Heart right ventricle (tissue), 16 donors: ENCODE results near the gene USP40. TPM values are rescaled to one million over a fixed set of nuclear protein-coding genes. Genes with fewer than 3 reads are reported as not detected.

Experiments
- ATAC-seq, 8 donors: fragments of 200-7000 bp; cut with Tn5 transposase; one replicate each; pipeline ENCODE4 v1.9.1; 2020; ENCODE audit warnings: mild to moderate bottlenecking in 8 of 8, moderate library complexity in 8 of 8, moderate number of reproducible peaks in 1 of 8
- DNase-seq, 2 donors: peaks; one replicate each; pipeline ENCODE4 v3.0.0-alpha.2; 2020
- H3K27ac ChIP-seq, 10 donors: fragments of 200-600 bp; sonication (generic) in 2 of 10; one replicate each; pipeline versions ENCODE4 v1.5.0 to v1.8.0; 2020 to 2022; ENCODE audit warnings: mild to moderate bottlenecking in 3 of 10
- H3K27me3 ChIP-seq, 7 donors: fragments of 200-600 bp; one replicate each; pipeline ENCODE4 v1.8.0; 2021 to 2022; ENCODE audit warnings: mild to moderate bottlenecking in 2 of 7
- H3K36me3 ChIP-seq, 9 donors: fragments of 200-600 bp; sonication (generic) in 1 of 9; one replicate each; pipeline versions ENCODE4 v1.5.0 to v1.8.0; 2020 to 2022; ENCODE audit warnings: mild to moderate bottlenecking in 2 of 9
- H3K4me1 ChIP-seq, 9 donors: fragments of 200-600 bp; sonication (generic) in 1 of 9; one replicate each; pipeline versions ENCODE4 v1.5.0 to v1.8.0; 2020 to 2022; ENCODE audit warnings: mild to moderate bottlenecking in 4 of 9
- H3K4me3 ChIP-seq, 10 donors: fragments of 200-600 bp; sonication (generic) in 2 of 10; one replicate each; pipeline versions ENCODE4 v1.5.0 to v1.8.0; 2020 to 2022; ENCODE audit warnings: mild to moderate bottlenecking in 7 of 10, moderate library complexity in 2 of 10
- H3K9me3 ChIP-seq, 11 donors: fragments of 200-600 bp in 10 of 11; sonication (generic) in 2 of 11; one replicate each; pipeline versions ENCODE4 v1.5.0 to v1.8.0; 2013 to 2022; ENCODE audit warnings: mild to moderate bottlenecking in 2 of 11, control low read depth in 1 of 11, moderate library complexity in 1 of 11
- WGBS, 2 donors: extraction: QIAGEN DNeasy Blood & Tissue Kit; methylation state at CpG; one replicate each; pipeline ENCODE4 v1.1.7; 2013; ENCODE audit warnings: inconsistent platforms in 1 of 2; 5-methylcytosine and 5-hydroxymethylcytosine counted together
- intact Hi-C, 10 donors: fragments of 100-400 bp; cut with DNase I; formaldehyde crosslinking; loops; one replicate each; pipeline versions ENCODE4 v1.11.1 to v1.14.2; 2022
- polyA plus RNA-seq, 2 donors: library from polyadenylated mRNA; stranded (reverse); fragments of 200-250 nt; gene quantifications; one replicate each; pipeline ENCODE4 v1.2.3, GENCODE V29; 2013
- total RNA-seq, 10 donors: library from RNA; stranded (reverse); fragmentation: NEBNext Ultra II Directional in 3 of 10; extraction: Animal tissue kit (Norgen Biotek cat#: 25700) in 3 of 10; gene quantifications; one replicate each; pipeline versions ENCODE4 v1.2.1 to v1.2.4, GENCODE V29; 2021 to 2023
- TF ChIP-seq, protein P1 (sequence below), 9 donors: fragments of 200-600 bp; sonication (generic) in 2 of 9; IDR thresholded peaks; one replicate each; pipeline versions ENCODE4 v1.5.0 to v1.8.0; 2021 to 2022; ENCODE audit warnings: antibody characterized with exemption in 9 of 9, mild to moderate bottlenecking in 5 of 9, moderate library complexity in 1 of 9
- donor health status: Arrhythmogenic right ventricular cardiomyopathy.
- donor health status: ischemic (EF 13 %, LVEDD 7.1; RV severe dilation, severe dysfunction).
- donor health status: healthy with polysubstance abuse.
- donor health status: DM: no; HTN: yes; CAD: no.
- donor health status: DM: no; HTN: no; CAD: no.
- donor health status: ischemic (EF 25% LVEDD 6.9; RV normal size, moderate dysfunction).
- donor health status: ischemic (EF 25% LVEDD 5.7; RV mildly dilated, moderate dysfunction).
- donor health status: healthy.
- donor health status: DM: yes; HTN: yes; CAD: no.
- donor health status: Ischemic cardiomyopathy.
- donor health status: ischemic (EF 35%, LVEDD 5.7; RV mildly dilated, moderate dysfunction).
- donor health status: nonischemic (EF 11% LVEDD 7.7; RV severe dilation, severe dysfunction).
- donor health status: DM: yes; HTN: yes; CAD: no.
- donor health status: PGD.
- donor health status: ischemic (EF 29% LVEDD 5.4; RV normal size, mild dysfunction).
- donor health status: nonischemic (EF 23%, LVEDD 6.1; RV moderate dilation, normal function).

Gene USP40
- total and polyA plus RNA-seq, 12 donors = 9.1 to 32.8 (median 16.1) TPM

DNA sequence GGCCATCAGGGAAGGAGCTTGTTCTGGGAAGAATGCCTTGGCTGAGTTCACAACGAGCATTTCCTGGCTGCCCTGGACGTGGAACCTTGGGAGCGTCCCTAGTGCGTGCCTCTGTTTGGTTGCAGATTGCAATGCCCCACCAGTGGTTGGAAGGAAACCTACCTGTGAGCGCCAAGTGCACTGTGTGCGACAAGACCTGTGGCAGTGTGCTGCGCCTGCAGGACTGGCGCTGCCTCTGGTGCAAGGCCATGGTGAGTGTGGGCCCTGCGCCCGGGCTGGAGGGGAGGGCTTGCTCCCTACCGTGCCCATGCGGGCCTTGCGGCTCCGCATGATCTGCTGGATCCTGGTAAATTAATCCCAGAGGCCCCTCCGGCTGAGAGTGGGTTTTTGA, 130.4 kb downstream of the USP40 start:
- WGBS, 2 donors = 82 to 84% methylated on average over 15 of the region's 15 CpGs
- no peak overlapping the region for H3K4me3 ChIP-seq
- H3K9me3 ChIP-seq = no peaks in the 10 kb centered on the region
- no peaks in the 10 kb centered on the region for H3K27me3 ChIP-seq
- intact Hi-C loops = loop anchor here in 1 of 10 donors (2.0 kb wide), 1 partner anchor 17 kb away; no protein-coding TSS in a partner anchor
- H3K27ac ChIP-seq = peak overlapping the region in 4 of 10 donors; percentile 13 to 55 (median 26)
- ATAC-seq (peak in 4 of 8 donors; percentile 10 to 76 (median 64)), DNase-seq (no peak)
- peaks cover 0 to 70% (median 12%) of the 10 kb centered on the region in 9 donors for H3K36me3 ChIP-seq
- peaks cover 6 to 71% (median 34%) of the 10 kb centered on the region in 9 donors for H3K4me1 ChIP-seq
- TF ChIP-seq, protein P1, sequence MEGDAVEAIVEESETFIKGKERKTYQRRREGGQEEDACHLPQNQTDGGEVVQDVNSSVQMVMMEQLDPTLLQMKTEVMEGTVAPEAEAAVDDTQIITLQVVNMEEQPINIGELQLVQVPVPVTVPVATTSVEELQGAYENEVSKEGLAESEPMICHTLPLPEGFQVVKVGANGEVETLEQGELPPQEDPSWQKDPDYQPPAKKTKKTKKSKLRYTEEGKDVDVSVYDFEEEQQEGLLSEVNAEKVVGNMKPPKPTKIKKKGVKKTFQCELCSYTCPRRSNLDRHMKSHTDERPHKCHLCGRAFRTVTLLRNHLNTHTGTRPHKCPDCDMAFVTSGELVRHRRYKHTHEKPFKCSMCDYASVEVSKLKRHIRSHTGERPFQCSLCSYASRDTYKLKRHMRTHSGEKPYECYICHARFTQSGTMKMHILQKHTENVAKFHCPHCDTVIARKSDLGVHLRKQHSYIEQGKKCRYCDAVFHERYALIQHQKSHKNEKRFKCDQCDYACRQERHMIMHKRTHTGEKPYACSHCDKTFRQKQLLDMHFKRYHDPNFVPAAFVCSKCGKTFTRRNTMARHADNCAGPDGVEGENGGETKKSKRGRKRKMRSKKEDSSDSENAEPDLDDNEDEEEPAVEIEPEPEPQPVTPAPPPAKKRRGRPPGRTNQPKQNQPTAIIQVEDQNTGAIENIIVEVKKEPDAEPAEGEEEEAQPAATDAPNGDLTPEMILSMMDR (IDR thresholded peaks at IDR 0.05) = no peak

- Histone ChIP-seq H3K4me1 (peaks cover 6 to 71% (median 38%) of the 10 kb centered on the region in 9 donors), H3K27me3 (no peaks in the 10 kb centered on the region), H3K9me3 (no peaks in the 10 kb centered on the region), H3K4me3 (no peak overlapping the region), H3K36me3 (peaks cover 0 to 65% (median 12%) of the 10 kb centered on the region in 9 donors), H3K27ac (peak overlapping the region in 3 of 10 donors; percentile 13 to 55 (median 36))
- intact Hi-C loops = loop anchor here in 1 of 10 donors (2.0 kb wide), 1 partner anchor 17 kb away; no protein-coding TSS in a partner anchor
- WGBS, 2 donors = 93% methylated on average over 18 of the region's 18 CpGs
- DNase-seq (no peak), ATAC-seq (peak in 1 of 8 donors; percentile 3)
- TF ChIP-seq, protein P1 (IDR thresholded peaks at IDR 0.05) = no peak
Observed at GRCh38 chr2:233435436-233436190, 131.0 kb downstream of the USP40 start.

DNA sequence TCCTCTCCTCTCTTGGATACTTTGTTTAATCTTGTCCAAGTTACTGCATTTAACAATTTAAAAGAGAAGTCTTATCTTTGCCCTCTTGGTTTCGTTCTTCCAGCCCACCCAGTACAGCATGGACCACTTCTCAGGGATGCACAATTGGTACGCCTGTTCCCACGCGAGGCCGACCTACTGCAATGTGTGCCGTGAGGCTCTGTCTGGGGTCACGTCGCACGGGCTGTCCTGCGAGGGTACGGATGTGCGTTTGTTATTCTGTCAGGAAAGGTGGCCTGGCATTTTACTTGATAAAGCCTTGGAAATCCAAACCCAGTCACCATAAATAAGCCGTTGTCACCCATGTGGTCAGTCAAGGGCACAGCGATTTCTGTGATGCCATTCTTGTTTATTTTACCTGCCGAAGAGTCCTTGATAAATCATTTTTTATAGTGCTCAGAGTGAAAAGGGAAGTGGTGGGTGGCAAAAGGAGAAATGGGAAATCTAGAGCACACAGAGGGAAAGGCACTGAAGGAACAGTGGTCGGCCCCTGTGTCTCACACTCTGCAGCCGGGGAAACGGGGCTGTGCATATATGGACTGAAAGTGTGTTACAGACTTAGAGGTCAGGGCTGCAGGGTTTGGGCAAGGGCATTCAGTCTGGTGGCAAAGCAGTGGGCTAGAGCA, 131.8 kb downstream of the USP40 start:
- Histone ChIP-seq H3K36me3 (peaks cover 0 to 57% (median 12%) of the 10 kb centered on the region in 9 donors), H3K27ac (peak overlapping the region in 3 of 10 donors; percentile 9 to 31 (median 14)), H3K4me3 (no peak overlapping the region), H3K27me3 (no peaks in the 10 kb centered on the region), H3K4me1 (peaks cover 12 to 73% (median 45%) of the 10 kb centered on the region in 9 donors), H3K9me3 (no peaks in the 10 kb centered on the region)
- DNase-seq (no peak), ATAC-seq (no peak)
- WGBS, 2 donors = 88 to 93% methylated on average over 18 of the region's 18 CpGs
- intact Hi-C loops = no loop called here
- TF ChIP-seq, protein P1 (IDR thresholded peaks at IDR 0.05) = no peak

- Histone ChIP-seq H3K27ac (peak overlapping the region in 2 of 10 donors; percentile 9 to 25), H3K27me3 (no peaks in the 10 kb centered on the region), H3K4me1 (peaks cover 8 to 73% (median 47%) of the 10 kb centered on the region in 9 donors), H3K9me3 (no peaks in the 10 kb centered on the region), H3K4me3 (no peak overlapping the region), H3K36me3 (peaks cover 0 to 47% (median 12%) of the 10 kb centered on the region in 9 donors)
- DNase-seq (no peak), ATAC-seq (no peak)
- TF ChIP-seq, protein P1 (IDR thresholded peaks at IDR 0.05) = no peak
- intact Hi-C loops = no loop called here
- WGBS, 2 donors = 82 to 84% methylated on average over 1 of the region's 1 CpG
Observed at GRCh38 chr2:233433794-233434193, 132.8 kb downstream of the USP40 start.
